PC-3 (cell line): Measurements from ENCODE around the gene WDFY4. TPM values are rescaled to one million over a fixed set of nuclear protein-coding genes. Genes with fewer than 3 reads are reported as not detected.

Experiments
- ATAC-seq: fragments of 200-7000 bp; cut with Tn5 transposase; 2 replicates; pipeline ENCODE4 v1.9.1; 2020; ENCODE audit warnings: mild to moderate bottlenecking, moderate library complexity
- BruUV-seq: library from RNA; stranded (reverse); fragments of 400-500 nt; replicated peaks from 2 replicates; lab custom pipeline; 2021; lab: Mats Ljungman, UMichigan
- CTCF ChIA-PET: fragments of 300-600 bp; sonication (Branson Sonifier 250); formaldehyde crosslinking; loops from one replicate; lab custom pipeline; 2022; ENCODE audit warnings: antibody characterized with exemption; lab: Charles Lee
- POLR2A ChIA-PET: fragments of 300-600 bp; sonication (Branson Sonifier 250); formaldehyde crosslinking; loops from one replicate; lab custom pipeline; 2022; ENCODE audit warnings: antibody characterized with exemption; ENCODE audit not compliant: unreplicated experiment; lab: Charles Lee
- DNase-seq: peaks from one replicate; pipeline ENCODE4 v3.0.0-alpha.2; 2015
- H2AFZ ChIP-seq: fragments of 300-600 bp; sonication (generic); 2 replicates; pipeline ENCODE4 v1.6.0; 2016; ENCODE audit warnings: antibody characterized with exemption, low read length
- H3F3A ChIP-seq: fragments of 300-600 bp; sonication (generic); one replicate; pipeline ENCODE4 v1.6.0; 2017; ENCODE audit warnings: antibody characterized with exemption, low read length, control low read depth, mild to moderate bottlenecking; ENCODE audit not compliant: unreplicated experiment
- H3K27ac ChIP-seq: fragments of 300-600 bp; sonication (generic); 2 replicates; pipeline ENCODE4 v1.5.1; 2016; ENCODE audit warnings: mild to moderate bottlenecking, low read length
- H3K27me3 ChIP-seq: fragments of 300-600 bp; sonication (generic); 2 replicates; pipeline ENCODE4 v1.6.1; 2016; ENCODE audit warnings: low read length, mixed read lengths
- H3K36me3 ChIP-seq: fragments of 300-600 bp; sonication (generic); 2 replicates; pipeline ENCODE4 v1.6.1; 2016; ENCODE audit warnings: low read depth, mixed run types, low read length, mixed read lengths
- H3K4me1 ChIP-seq: fragments of 300-600 bp; sonication (generic); 2 replicates; pipeline ENCODE4 v1.5.1; 2016; ENCODE audit warnings: low read length; ENCODE audit not compliant: insufficient read depth
- H3K4me2 ChIP-seq: fragments of 300-600 bp; sonication (generic); 2 replicates; pipeline ENCODE4 v1.6.0; 2016; ENCODE audit warnings: low read length
- H3K4me3 ChIP-seq: fragments of 300-600 bp; sonication (generic); 2 replicates; pipeline ENCODE4 v1.5.1; 2016; ENCODE audit warnings: mild to moderate bottlenecking, low read length, mixed read lengths
- H3K79me2 ChIP-seq: fragments of 300-600 bp; sonication (generic); 2 replicates; pipeline ENCODE4 v1.6.1; 2017; ENCODE audit warnings: low read length, mixed read lengths
- H3K9ac ChIP-seq: fragments of 300-600 bp; sonication (generic); 2 replicates; pipeline ENCODE4 v1.6.0; 2016; ENCODE audit warnings: mild to moderate bottlenecking, low read length
- H3K9me2 ChIP-seq: fragments of 300-600 bp; sonication (generic); replicated peaks from 2 replicates; pipeline ENCODE4 v1.6.1; 2016; ENCODE audit warnings: mixed run types, low read length, mixed read lengths
- H3K9me3 ChIP-seq: fragments of 300-600 bp; sonication (generic); 2 replicates; pipeline ENCODE4 v1.6.1; 2016; ENCODE audit warnings: low read length, mixed read lengths
- H4K20me1 ChIP-seq: fragments of 300-600 bp; sonication (generic); 2 replicates; pipeline ENCODE4 v1.6.1; 2016; ENCODE audit warnings: low read length, mixed read lengths
- CTCF ChIP-seq: fragments of 300-600 bp; sonication (generic); conservative IDR thresholded peaks from 2 replicates; pipeline ENCODE4 v1.5.1; 2017; ENCODE audit warnings: antibody characterized with exemption, low read depth, mild to moderate bottlenecking, low read length
- EZH2 ChIP-seq: fragments of 300-600 bp; sonication (generic); IDR thresholded peaks from one replicate; pipeline ENCODE4 v1.6.1; 2017; ENCODE audit warnings: antibody characterized with exemption, mild to moderate bottlenecking, low read length; ENCODE audit not compliant: unreplicated experiment
- EZH2phosphoT487 ChIP-seq: fragments of 300-600 bp; sonication (generic); IDR thresholded peaks from 2 replicates; pipeline ENCODE4 v1.6.1; 2018; ENCODE audit warnings: mild to moderate bottlenecking, antibody characterized with exemption, low read length, borderline replicate concordance
- intact Hi-C: fragments of 100-400 bp; cut with micrococcal nuclease; formaldehyde crosslinking; loops from 2 replicates; pipeline ENCODE4 v1.9.0; 2023
- total RNA-seq: library from RNA; depleted of rRNA; stranded (reverse); fragments of >200 nt; gene quantifications from 2 replicates; pipeline ENCODE4 v1.2.3, GENCODE V29; 2014

WDFY4 gene
- total RNA-seq, 1 experiment from 2014 or later: not detected

GRCh38 chr10:48697821-48698764 is 13.4 kb downstream of the WDFY4 start:
- Histone ChIP-seq H3F3A (no peaks in the 10 kb centered on the region), H3K9me2 (no peaks in the 10 kb centered on the region), H3K36me3 (no peaks in the 10 kb centered on the region), H3K27me3 (peaks cover 94% of the 10 kb centered on the region), H3K9ac (no peak overlapping the region), H3K79me2 (no peaks in the 10 kb centered on the region), H3K9me3 (no peaks in the 10 kb centered on the region), H3K4me1 (no peaks in the 10 kb centered on the region), H3K4me3 (no peak overlapping the region), H4K20me1 (no peaks in the 10 kb centered on the region), H3K27ac (no peak overlapping the region), H2AFZ (no peak overlapping the region), H3K4me2 (no peak overlapping the region)
- CTCF ChIA-PET: no interaction called here
- TF ChIP-seq EZH2 (no peak), EZH2phosphoT487 (no peak), CTCF (peak; percentile 15; the same call in 1 of the 2 replicates)
- no TSS peak for BruUV-seq
- intact Hi-C loops: no loop called here
- no peak for ATAC-seq
- no peak for DNase-seq
- POLR2A ChIA-PET: no interaction called here

DNA sequence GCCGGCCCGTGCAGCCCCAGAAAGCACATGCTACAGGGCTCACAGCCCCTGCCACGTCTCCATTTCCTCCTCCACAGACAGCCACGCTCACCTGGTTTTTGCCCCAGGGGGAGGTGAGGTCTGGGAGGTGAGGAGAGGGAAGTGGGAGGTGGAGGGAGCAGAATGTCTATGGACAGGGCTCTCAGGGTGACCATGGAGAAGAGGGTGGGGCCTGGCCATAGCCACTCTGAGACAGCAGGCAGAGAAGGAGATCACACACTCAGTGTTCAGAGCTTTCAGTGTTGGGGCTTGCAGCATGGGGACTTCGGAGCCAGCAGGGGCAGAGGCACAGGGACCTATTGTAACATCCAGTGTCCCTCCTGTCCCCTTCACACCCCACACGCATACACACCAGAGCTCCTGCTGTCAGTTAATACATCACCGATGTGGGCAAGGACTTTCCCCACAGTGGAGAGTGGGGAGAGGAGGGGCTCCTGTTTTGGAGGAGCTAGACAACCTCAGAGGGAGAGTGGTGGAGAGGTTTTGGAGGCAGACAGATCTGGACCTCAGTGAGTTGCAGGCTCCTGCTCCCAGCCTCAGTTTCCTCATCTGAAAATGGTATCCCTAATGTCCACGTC is 14.4 kb downstream of the WDFY4 start:
- Histone ChIP-seq H3K9me2 (no peaks in the 10 kb centered on the region), H4K20me1 (no peaks in the 10 kb centered on the region), H2AFZ (no peak overlapping the region), H3K4me2 (no peak overlapping the region), H3K27ac (no peak overlapping the region), H3K27me3 (peaks cover 94% of the 10 kb centered on the region), H3K36me3 (no peaks in the 10 kb centered on the region), H3K4me1 (no peaks in the 10 kb centered on the region), H3F3A (no peaks in the 10 kb centered on the region), H3K9ac (no peak overlapping the region), H3K79me2 (no peaks in the 10 kb centered on the region), H3K4me3 (no peak overlapping the region), H3K9me3 (no peaks in the 10 kb centered on the region)
- ChIA-PET POLR2A (no interaction called here), CTCF (no interaction called here)
- ATAC-seq (no peak), DNase-seq (no peak)
- BruUV-seq: no TSS peak
- TF ChIP-seq EZH2 (no peak), CTCF (no peak), EZH2phosphoT487 (no peak)
- intact Hi-C loops: no loop called here

DNA sequence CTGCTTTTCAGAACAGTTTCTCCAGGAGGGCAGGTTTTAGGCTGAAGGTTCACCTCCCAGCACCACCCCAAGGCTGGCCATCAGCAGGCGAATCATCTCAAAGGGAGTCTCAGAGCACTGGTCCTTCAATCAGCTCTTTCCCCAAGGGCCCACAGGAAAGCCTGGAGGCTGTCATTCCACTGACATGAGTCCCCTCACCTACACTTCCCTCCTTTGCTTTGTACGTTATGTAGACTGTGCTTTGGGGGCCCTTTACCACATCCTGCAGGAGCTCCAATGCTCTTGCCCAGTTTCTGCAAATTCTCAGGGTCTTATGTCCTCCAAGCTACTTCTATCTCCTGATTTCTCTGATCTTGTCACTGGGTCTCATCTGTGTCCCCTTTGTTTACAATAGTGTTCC is 15.4 kb downstream of the WDFY4 start:
- H3K9me2 ChIP-seq: no peaks in the 10 kb centered on the region
- no TSS peak for BruUV-seq
- TF ChIP-seq EZH2phosphoT487 (no peak), EZH2 (no peak), CTCF (no peak)
- H3K27me3 ChIP-seq: peaks cover 95% of the 10 kb centered on the region
- CTCF ChIA-PET: no interaction called here
- no peaks in the 10 kb centered on the region for H3K79me2 ChIP-seq
- H3K4me3 ChIP-seq: no peak overlapping the region
- H4K20me1 ChIP-seq: no peaks in the 10 kb centered on the region
- H3K4me1 ChIP-seq: no peaks in the 10 kb centered on the region
- DNase-seq (no peak), ATAC-seq (no peak)
- no peak overlapping the region for H2AFZ ChIP-seq
- no peak overlapping the region for H3K27ac ChIP-seq
- H3F3A ChIP-seq: no peaks in the 10 kb centered on the region
- H3K9me3 ChIP-seq: no peaks in the 10 kb centered on the region
- intact Hi-C loops: no loop called here
- H3K4me2 ChIP-seq: no peak overlapping the region
- POLR2A ChIA-PET: no interaction called here
- H3K9ac ChIP-seq: no peak overlapping the region
- no peaks in the 10 kb centered on the region for H3K36me3 ChIP-seq
